NCI-H2171 (cell line): ENCODE data around the gene ERLIN1.

Experiments used
- DNase-seq: peaks from one replicate; lab custom pipeline; 2025; lab: John Stamatoyannopoulos, UW

ERLIN1 gene

DNA sequence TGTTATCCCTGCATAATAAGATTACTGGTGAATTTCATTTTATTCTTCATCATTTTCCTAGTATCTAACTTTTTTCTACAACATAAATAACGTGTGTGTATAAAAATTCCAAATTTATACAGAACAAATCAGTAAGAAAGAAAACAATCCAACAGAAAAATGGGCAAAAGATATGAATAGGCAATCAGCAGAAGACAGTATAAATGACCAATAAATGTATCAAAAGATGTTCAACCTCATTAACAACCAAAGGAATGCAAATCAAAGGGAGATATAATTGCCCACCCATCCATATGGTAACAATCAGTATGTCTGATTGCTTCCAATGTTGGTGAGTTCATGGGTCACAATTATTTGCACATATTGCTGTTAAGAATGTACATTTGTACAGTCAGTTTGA, 13.5 kb downstream of the ERLIN1 start:
- no peak for DNase-seq

DNA sequence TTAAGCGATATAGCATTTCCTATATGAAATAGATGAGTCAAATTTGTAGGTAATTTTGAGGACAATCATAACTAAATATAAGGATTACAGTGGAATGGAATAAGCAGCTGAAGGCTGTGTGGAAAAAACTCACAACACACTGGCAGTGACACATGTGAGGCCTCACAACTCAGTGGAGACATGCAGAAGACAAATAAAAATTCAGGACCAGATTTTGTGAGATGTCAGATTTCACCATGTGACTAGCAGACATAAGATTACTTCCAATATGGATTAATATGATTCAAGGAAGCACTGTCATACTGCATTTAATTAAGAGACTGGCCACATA, 17.6 kb downstream of the ERLIN1 start:
- no peak for DNase-seq

DNA sequence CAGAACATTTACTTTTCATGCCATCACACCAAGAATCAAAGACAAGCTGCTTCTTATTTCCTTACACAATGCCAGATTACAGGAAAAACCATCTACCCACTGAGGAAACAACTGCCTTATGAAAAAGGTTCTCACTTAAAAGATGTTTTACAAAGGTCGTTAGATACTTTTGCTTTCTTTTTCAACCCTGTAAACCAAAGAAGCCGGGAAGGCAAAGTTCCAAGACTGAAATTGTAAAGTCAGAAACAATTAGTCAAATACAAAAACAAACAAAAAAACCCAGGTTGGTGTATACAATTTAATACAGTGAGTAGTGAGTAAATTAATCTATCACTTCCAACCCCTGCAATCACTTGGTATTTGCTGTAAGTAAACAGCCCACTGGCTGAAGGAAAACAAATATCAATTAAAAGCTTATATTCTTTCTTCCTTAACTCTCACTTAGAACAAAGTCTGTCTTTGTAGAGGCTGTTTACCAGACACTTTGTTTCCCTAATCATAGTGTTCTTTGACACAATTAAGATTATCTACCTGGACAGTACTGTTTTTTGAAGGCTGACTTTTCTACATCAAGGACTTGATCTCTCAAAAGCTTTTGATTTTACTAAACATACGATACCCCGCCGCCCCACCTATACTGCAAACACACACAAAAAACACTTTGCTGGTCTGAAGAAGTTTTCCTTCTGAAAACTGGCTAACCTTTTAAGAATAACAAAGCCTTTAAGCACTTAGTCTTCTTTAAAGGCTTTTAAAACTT, 18.1 kb downstream of the ERLIN1 start:
- no peak for DNase-seq

DNA sequence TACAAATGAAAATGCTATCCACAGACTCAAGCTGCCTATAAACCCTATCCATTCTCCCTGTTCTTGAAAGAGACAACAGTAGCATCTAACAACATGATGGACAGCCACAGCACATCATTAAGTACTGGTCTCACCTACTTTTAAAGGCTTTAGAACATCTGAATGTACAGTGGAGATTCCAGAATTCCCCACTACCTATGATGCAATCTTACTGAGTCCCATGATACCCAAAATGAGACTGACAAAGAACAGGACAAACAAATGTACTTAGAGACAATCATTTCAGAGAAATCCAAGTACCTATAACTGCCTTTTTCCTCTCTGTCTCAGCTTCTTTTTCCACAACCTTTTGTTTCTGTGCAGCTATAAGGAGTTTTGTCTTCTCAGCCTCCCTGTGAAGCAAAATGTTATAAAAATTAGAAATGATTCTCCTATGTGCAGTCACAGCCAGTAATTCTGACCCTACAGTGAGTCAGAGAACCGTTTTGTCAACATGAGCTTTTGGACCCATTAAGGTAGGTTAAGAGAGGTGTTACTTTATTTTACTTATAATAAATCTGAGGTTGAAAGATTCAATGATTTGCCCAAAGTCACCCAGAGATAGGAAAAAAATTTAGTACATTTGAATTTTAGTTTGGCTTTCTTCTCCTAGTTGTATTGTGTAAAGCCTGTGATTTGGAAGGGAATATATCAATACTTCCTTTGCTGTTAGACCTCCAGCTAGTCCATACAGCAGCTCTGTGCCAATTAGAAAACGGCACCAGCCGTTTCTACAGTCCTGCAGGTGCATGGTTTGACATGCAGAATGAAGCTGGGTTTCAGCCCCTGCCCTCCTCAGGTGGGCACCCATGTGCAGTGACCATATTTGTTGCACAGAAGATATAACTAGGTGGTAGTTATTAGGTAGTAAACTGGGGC, 21.9 kb downstream of the ERLIN1 start:
- DNase-seq: no peak

DNA sequence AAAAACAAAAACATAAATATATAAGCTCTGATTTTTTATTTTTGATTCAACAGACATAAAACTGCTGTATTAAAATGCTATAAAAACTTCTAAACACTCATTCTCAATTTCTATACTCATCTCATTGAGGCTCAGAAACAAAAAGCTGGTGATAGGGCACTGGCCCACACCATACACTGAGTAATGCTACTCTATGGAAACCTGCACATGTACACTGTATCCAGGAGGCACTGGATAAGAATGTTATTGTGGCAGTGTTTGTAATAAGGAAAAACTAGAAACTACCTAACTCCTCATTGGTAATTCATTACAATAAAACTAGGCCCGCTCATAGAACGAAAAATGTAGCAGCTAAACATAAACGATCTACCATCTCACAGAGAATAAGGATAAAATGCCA, 23.1 kb downstream of the ERLIN1 start:
- no peak for DNase-seq

GRCh38 chr10:100158044-100158805, 27.6 kb downstream of the ERLIN1 start:
- no peak for DNase-seq

DNA sequence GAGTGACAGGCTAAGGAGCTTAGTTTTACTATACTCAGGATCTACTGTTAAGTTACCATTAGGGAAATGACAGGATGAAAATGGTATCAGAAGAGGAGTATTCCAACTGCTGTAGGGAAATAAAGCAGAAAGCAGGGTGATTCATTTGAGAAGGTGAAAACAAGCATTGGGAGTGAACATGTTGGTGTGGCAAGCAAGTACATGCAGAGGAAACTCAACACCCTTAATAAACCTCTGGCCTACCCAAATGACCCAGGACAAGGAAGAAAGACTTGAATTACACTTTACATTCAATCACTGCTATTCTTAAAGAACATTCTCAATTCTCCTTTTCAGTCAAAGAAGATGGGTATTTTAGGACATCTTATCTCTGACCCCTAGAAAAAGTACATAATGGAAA, 28.7 kb downstream of the ERLIN1 start:
- DNase-seq: no peak

GRCh38 chr10:100155936-100156335, 29.9 kb downstream of the ERLIN1 start:
- DNase-seq: no peak

DNA sequence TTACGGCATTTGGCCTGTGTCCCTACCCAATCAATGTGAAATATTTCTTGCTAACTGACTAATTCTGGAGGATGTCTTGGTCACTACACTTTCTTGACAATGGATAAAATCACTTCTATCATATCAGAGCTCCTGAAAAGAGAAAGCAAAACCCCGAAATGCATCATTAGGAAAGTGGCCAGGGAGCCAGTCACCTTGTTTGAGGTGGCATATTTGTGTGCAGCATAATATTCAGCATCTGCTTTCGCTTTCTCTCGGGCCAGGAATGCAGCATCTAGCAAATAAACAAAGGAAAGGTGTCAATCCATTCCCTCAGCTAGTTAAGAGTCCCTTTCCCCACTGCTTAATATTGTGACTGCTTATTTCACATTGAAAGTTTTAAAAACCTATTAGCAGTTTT, 31.2 kb downstream of the ERLIN1 start:
- DNase-seq: no peak

GRCh38 chr10:100153239-100153825, 32.5 kb downstream of the ERLIN1 start:
- DNase-seq: no peak

GRCh38 chr10:100151723-100152300, 34.0 kb downstream of the ERLIN1 start:
- no peak for DNase-seq

GRCh38 chr10:100148353-100149211, 37.2 kb downstream of the ERLIN1 start:
- peak; percentile 29 for DNase-seq

DNA sequence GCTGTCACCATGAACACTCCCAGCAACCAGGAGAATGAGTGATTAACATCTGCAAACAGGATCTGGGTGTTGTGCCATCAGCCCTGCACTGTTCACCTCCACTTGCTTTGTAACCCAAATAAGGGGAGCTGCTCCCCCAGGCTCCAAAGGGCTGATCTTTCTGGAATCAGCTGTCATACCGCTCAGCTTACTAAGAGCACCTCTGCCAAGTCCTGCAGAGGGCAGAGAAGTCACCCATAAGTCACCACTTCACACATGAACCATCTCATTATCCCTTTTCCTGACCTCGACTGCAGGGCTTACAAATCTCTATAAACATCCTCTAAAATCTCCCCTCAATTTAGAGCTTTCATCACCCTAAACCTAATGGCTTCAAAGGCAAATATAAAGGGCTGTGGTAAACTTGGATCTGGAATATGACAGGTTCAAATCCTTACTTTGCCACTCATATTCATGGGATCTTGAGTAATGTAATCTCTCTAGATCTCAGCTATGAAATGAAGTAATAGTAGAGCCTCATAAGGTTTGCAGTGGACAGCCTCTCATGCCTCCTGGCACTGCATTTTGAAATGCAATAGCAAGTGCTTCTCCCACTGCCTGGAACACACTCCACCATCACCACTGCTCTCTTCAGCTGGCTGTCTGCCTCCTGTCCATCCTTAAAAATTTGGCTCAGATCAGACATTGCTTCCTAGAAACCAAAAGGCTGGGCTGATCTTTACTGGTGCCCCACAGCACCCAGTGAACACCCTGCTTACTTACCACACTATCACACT, 38.8 kb downstream of the ERLIN1 start:
- no peak for DNase-seq

- DNase-seq: no peak
Measured at GRCh38 chr10:100146398-100146797, 39.4 kb downstream of the ERLIN1 start.

GRCh38 chr10:100143756-100144155, 42.1 kb downstream of the ERLIN1 start:
- DNase-seq: no peak

- DNase-seq: no peak
Measured at GRCh38 chr10:100141446-100142087, 44.3 kb downstream of the ERLIN1 start.

- DNase-seq: no peak
Measured at GRCh38 chr10:100140070-100140469, 45.8 kb downstream of the ERLIN1 start.

DNA sequence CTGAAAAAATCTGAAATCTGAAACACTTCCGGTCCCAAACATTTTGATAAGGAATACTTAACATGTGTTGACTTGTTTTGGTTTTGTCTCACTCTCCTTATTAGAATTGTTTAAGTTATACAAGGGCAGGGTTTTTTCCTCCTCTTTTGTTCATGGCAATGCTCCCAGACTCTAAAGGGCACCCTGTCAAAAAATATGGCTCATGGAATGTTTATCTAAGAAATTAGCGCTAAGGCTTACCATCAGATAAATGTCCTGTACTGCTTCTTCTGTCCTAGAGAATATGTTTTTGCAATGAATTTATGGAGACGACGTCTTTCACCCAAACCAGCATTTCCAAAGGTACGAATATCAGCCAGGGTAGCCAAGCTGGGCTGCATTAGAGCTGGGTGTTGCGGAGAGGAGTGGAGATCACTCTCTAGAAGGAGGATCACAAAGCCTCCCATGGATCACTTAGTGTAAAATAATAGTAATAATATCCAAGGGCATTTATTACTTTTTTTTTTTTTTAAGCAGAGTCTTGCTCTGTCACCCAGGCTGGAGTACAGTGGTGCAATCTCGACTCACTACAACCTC, 46.8 kb downstream of the ERLIN1 start:
- no peak for DNase-seq

GRCh38 chr10:100135486-100135885, 50.3 kb downstream of the ERLIN1 start:
- no peak for DNase-seq
